ENCODE results near the gene NEAT1.
"Not testable (repeated sequence)": the region's sequence is repeated elsewhere in the genome, so short reads cannot be mapped to it uniquely, and the experiment has no call there.

Gene NEAT1

DNA sequence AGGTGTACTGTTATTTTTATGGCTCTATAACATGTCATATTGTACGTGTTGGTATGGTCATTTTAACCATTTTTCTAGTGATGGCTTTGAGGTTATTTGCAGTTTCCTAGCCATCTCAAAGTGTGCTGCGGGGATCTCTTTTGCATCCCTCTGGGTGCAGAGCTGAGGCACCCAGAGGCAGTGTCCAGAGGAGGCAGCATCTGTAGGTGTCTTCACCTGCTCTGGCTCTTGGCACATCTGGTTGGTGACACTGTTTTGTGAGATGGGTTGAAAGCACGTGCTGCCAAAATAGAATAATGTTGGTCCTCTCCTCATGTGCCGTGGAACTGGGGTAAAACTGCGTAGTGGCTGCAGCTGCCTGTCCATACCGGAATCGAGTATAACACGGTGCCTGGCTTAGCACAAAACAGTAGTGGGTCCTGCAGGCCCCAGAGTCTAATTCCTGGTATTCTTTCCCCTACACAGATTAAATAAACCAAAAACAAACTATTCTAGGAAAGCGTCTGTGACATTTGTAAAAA, 12.9 kb downstream of the NEAT1 start:
- no peak for DNase-seq

DNA sequence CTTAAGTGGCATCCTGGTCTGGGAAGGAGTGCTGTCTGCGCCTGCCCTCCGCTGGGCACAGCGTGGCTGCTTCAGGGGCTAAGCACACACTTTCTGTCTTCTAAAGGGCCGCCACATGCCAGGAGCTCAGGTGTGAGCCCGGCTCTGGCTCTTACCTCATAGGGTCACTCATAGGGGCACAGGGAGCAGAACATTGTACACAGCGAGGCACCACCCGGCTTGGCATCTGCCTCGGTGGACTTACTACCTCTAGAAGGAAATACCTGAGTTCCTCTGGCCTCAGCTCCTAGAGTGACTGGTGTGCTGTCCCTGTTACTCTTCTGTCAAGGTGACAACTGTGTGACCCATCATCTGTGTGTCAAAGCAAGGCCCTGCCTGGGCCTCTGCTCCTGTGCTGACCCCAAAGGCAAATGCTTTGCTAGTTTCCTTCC, 13.4 kb downstream of the NEAT1 start:
- no peak for DNase-seq

DNA sequence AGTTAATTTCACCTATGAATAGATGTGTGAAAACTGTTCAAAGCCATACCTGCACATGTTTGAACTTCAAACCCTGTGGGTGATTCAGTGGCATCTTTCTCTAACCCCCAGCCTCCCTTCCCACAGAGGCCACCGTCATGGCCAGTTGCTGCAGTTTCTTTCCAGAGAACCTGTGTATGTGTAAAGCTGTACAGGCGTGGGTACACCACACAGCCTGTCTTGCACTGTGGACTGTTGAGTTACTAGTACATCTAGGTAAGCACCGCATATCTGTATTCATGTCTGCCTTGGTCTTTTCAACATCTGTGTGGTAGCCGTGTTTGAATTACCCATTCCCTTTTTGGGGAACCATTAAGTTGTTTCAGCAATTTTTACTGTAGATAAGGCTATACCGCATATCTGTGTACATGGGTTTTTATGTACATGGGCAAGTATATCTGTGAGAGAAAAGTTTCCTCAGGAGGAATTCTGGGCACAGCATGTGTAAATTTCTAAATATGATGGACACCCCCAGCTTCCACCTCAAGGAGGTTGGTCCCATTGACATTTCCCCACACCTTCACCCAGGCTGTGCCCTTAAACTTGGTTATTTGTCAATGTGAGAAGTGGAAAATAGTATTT, 13.9 kb downstream of the NEAT1 start:
- DNase-seq, result peak; percentile 19

DNA sequence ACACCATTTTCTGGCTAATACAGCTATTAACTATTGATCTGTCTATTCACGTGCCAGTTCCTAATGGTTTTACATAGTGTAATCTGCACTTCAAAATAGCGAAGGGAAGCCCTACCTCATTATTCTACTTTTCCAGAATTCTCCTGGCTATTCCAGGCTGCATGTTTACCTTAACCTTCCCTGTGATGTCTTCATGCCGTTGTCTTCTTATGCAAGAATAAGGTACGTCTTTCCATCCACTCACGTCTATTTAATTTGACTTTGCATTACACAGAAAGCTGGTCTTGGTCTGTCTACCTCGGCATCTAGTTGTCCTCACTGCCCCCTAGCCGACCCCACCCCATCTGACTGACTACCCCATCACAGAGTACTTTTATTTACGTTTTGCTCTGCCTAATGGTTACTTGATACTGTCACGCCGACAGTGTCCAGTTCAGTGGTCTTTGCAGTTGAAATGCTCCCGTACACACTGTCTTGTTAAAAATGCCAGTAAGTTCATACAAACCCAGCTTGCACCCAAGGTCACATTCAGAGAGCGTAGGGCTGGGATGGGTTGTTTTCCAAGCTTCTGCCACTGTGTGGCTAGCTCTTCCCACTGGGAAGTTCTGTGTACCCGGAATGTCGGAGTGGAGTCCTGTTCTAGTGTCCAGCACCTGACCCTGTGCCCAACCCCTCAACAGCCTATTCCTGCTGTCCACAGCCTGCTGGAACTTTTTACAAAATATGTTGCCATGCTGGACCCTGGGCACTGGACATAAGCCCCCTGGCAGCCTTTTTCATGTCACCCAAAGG, 15.0 kb downstream of the NEAT1 start:
- no peak for DNase-seq

DNA sequence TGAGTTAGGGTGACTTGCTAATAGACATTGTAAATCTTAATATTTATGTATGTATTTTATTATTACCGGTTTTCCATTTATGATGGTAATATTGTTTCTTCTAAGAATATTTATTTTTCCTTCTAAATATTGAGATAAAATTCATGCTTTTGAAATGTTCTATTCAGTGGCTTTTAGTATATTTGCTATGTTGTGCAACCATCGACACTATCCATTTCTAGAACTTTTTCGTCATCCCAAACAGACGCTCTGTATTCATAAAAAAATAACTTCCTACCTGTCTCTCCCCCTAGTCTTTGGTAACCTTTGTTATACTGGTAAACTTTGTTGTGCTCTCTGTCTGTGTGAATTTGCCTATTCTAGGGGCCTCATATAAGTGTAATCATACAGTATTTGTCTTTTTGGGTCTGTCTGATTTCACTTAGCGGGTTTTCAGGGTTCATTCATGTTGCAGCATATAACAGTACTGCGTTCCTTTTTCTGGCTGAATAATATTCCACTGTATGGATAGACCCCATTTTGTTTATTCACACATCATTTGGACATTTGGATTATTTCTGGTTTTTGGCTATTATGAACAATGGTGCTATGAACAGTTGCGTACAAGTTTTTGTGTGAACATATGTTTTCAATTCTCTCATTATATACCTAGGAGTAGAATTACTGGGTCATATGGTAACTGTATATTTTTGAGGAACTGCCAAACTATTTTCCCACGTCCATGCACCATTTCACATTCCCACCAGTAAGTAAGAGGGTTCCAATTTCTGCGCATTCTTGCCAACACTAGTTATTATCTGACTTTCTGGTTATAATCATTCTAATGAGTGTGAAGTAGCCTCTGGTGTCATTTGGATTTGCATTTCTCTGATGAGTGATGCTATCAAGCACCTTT, 15.9 kb downstream of the NEAT1 start:
- no peak for DNase-seq

DNA sequence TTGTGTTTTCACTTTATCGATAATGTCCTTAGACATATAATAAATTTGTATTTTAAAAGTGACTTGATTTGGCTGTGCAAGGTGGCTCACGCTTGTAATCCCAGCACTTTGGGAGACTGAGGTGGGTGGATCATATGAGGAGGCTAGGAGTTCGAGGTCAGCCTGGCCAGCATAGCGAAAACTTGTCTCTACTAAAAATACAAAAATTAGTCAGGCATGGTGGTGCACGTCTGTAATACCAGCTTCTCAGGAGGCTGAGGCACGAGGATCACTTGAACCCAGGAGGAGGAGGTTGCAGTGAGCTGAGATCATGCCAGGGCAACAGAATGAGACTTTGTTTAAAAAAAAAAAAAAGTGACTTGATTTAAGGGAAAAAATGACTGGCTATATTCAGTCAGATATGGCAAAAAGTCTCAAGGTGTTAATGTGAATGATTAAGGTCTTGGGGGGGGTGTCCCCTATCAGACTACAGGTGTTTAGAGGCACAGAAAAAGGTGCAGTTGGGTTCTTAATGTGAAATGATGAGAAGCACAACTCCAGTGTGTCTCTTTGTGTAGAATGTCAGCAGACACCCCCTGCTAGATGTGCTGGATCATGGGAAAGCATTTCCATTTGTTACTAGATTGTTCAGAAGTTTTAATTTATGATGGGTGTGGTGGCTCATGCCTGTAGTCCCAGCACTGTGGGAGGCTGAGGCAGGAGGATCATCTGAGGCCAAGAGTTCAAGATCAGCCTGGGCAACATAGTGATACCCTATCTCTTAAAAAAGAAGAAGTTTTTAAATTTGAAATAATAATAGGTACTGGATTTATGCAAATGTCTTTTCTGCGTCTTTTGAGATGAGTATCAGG, 17.0 kb downstream of the NEAT1 start:
- DNase-seq, result peak; percentile 10

DNA sequence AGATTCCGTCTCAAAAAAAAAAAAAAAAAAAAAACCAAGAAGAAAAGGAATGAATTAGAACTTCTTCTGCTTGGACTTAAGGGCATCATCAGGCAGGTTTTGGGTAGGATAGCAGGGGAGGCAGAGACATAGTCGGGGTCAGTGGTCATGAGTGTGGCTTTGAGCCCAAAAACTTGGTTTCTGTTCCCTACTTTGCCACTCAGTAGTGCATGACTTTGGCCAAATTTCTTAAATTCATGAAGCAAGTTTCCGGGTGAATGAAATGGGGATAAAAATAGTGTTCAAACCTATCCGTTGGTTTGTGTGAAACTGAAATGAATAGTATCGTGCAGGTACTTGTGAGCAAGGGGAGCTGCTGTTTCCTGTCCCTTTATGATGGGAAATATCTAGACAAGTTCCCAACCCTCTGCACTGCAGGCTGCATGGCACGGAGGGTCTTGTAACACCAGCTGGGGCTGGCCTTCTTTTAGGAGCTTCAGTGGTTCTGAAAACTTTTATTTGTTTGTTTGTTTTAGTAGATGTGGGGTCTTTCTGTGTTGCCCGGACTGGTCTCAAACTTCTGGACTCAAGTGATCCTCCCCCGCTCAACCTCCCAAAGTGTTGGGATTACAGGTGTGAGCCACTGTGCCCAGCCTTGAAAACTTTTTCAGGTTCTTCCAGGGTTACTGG, 18.4 kb downstream of the NEAT1 start:
- DNase-seq, result peak; percentile 15

DNA sequence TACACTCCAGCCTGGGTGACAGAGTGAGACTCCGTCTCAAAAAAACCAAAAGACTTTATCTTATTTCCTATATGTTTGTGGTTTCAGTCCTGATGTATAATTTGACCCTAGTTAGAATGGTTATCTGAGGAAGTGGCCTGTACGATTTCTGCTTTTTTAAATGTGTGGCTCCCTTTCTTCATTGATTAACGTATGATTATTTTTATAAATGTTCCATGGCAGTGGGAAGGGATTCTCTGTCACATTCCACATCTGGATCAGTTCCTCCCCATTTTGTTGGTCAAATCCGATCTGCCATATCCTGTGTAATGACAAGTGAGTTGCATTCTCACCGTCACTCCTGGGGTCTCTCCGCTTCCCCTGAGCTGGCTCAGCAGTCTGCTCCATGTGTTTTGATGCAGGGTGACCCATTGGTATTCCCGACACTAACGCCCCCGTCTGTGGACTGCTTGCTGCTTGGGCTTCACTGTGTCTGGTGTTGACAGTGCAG, 20.3 kb downstream of the NEAT1 start:
- peak; percentile 15 for DNase-seq

DNA sequence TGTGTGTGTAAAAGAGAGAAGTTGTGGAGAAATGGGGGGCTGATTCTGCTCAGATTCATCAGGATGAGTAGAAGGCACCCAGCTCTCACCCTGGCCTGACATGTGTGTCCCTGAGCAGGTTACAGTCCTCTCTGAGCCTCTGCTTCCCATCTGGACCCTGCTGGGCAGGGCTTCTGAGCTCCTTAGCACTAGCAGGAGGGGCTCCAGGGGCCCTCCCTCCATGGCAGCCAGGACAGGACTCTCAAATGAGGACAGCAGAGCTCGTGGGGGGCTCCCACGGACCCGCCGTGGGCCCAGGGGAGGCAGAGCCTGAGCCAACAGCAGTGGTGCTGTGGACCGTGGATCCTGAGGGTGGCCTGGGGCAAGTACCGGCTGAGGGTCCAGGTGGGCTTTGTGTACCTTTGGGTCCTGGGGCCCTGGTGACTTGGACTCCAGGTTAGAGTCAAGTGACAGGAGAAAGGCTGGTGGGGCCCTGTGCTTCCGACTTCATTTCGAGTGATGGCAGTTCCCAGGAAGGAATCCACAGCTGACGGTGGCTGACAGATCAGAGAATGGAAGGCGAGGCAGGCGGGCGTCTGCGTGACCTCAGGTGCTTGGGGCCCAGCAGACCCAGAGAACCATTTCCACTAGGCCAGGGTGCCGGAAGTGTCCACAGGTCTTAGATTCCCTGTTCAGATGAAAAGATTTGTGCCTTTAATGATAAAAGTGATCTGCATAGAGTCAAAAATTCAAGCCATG, 21.9 kb downstream of the NEAT1 start:
- DNase-seq, result no peak

DNA sequence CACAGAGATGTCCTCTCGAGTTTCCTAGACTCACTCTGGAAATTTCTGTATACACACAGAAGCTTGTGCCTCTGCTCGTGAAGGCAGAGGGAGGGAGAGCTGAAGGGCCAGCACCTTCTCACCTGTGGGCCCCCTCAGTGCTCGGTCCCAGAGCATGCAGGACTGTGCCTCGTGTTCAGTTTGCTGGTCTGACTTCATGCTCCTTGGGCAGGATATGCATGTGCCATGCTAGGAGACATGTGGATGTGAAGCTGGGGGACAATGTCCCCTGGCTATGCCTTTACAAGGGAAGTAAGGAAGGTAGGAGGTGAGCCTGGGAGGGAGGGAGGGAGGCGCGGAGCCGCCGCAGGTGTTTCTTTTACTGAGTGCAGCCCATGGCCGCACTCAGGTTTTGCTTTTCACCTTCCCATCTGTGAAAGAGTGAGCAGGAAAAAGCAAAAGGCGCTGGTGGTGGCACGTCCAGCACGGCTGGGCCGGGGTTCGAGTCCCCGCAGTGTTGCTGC, 22.6 kb downstream of the NEAT1 start:
- DNase-seq, result peak; percentile 24

DNA sequence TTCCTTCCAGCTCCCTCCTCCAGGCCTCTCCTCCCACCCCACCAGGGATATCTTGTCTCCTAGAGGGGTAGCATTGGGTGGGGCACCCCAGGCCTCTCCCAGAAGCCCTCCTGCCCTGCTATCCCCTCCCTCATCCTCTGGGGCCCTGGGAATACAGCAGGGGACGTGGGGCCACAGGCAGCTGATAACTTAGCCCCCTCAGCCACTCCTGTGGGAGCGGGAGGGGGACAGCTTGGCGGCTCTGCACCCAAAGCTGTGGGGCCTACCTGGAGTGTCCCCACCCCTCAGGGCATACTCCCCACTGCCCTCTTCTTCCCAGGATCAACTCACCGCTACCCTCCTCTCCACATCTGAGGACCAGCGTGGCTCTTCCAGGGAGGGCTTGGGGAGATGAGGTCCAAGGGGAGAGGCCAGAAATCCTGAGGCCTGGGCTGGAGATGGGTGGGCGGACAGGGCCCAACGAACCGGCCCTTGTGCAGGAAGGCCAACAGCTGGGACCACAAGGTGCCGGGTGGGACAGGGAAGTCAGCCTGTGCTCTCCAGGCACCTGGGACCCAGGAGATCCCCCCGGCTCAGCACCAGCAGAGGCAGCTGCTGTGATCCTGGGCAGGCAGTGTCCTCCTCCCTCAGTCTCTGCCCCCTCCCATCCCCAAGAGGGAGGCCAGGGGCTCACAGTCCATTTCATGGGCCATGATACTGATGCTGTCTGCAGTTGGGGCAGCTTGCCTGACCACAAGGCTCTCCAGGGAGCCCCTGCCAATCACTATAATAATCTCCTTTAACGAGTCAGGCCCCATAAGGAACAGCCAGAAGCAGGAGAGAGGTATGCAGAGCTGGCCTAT, 23.2 kb downstream of the NEAT1 start:
- peak; percentile 35 for DNase-seq

DNA sequence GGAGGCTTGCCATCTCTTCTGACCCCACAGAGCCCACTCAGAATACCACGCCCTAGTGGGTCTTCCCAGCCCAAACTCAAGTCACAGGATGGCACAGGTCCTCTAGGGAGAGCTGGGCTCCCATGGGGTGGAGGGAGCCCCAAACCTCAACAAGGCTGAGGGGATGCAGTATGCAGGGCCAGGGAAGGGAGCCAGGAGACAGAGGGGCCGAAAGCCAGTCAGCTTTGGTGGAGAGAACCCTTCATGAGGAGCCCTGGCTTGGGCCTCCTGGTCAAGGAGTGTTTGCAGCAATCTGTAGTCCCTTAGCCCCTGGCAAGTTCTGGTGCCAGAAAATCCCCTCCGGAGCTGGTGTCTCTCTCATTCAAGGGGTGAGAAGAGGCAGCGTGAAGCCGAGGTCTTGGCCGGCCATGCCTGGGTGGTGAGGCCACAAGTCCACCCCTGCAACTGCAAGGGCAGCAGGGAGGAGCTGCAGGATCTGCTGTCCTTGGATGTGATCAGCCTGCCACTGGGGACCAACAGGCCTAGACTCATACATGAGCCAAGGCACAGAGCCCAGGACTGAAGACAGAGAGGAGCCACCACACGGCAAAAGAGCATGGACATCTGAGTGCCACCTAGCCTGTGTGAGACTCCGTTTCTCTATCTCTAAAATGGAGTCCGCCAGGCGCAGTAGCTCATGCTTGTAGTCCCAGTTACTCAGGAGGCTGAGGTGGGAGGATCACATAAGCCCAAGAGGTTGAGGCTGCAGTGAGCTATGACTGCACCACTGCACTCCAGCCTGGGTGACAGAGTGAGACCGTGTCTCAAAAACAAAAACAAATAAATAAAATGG, 24.1 kb downstream of the NEAT1 start:
- peak; percentile 32 for DNase-seq

DNA sequence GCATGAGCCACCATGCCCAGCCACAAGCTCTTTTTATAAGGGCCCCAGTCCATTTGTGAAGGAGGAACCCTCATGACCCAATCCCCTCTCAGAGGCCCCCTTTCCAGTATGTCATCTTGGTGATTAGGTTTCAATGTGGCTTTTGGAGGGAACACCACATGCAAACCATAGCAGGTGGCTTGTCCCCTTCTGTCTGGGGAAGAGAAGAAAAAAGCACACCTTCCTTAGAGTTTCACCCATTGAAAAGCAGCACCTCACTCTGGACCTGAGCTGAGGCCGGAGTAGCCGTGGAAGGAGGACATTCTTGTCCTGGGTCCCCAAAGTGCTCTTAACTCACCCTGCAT, 25.4 kb downstream of the NEAT1 start:
- peak; percentile 18 for DNase-seq

DNA sequence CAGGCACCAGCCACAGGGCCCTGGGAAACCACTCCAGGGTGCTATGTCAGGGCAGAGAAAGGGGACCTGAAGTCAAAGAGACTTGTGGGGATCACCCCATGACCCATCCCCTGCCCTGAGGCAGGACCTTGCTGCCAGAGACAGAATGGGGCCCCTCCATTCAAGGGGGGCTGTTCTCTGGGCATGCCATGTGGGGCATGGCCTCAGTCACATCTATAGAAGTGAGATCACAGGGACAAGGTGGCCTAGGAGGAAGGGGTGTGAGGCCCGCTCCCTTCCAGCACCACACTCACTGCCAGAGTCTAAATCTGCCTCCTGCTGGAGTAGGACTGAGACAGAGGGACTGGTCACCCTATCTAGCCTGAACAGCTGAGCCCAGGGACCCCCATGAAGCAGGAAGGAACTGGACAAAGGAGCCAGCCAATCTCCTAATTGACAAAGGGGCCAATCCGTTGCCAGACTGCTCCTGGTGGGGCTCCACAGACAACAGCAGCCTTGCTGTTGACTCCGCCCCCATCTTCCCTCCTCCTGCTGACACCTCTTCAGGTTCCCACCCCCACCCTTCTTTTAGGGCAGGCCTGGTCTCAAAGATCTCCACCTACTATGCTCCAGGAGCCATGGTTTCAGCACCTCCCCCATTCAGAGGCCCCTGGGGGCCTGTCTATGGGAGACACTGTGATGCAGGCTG, 26.0 kb downstream of the NEAT1 start:
- peak; percentile 51 for DNase-seq

DNA sequence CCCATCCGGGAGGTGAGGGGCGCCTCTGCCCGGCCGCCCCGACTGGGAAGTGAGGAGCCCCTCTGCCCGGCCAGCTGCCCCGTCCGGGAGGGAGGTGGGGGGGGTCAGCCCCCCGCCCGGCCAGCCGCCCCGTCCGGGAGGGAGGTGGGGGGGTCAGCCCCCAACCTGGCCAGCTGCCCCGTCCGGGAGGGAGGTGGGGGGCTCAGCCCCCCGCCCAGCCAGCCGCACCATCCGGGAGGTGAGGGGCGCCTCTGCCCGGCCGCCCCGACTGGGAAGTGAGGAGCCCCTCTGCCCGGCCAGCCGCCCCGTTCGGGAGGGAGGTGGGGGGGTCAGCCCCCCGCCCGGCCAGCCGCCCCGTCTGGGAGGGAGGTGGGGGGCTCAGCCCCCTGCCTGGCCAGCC, 28.7 kb downstream of the NEAT1 start:
- DNase-seq, result not testable (repeated sequence)

DNA sequence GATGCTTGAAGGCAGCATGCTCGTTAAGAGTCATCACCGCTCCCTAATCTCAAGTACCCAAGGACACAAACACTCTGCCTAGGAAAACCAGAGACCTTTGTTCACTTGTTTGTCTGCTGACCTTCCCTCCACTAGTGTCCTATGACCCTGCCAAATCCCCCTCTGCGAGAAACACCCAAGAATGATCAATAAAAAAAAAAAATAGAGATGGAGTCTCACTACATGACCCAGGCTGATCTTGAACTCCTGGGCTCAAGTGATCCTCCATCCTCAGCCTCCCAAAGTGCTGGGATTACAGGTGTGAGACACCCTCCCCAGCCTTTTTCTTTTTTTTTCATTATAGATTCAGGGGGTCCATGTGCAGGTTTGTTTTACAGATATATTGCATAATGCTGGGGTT, 29.7 kb downstream of the NEAT1 start:
- not testable (repeated sequence) for DNase-seq

DNA sequence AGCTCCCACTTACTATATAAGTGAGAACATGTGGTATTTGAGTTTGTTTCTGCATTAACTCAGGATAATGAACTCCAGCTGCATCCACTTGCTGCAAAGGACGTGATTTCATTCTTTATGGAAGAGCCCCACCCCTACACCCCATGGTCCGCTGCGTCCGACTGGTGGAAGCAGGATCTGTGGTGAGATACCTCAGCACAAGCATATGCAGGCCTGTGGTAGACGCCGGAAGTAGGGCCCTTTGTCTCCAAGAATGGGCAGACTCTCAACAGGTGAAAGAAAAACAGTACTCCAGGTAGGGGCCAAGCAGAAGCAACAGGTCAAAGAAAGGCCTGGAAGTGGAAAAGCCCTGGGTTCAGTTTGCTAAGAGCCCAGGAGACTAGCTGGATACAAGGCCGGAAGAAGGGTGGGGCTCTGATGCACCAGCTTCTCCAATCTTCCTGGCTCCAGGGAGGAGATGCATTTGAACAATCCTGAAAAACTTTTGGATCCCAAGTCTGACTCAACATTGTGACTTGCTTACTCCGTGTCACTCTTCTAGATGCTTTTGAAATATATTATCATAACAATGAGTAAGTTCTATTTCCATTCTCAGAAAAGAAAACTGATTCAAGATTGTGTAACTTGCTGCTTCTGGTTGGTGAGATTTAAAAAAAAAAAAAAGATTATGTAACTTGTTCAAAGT, 30.4 kb downstream of the NEAT1 start:
- DNase-seq, result no peak

DNA sequence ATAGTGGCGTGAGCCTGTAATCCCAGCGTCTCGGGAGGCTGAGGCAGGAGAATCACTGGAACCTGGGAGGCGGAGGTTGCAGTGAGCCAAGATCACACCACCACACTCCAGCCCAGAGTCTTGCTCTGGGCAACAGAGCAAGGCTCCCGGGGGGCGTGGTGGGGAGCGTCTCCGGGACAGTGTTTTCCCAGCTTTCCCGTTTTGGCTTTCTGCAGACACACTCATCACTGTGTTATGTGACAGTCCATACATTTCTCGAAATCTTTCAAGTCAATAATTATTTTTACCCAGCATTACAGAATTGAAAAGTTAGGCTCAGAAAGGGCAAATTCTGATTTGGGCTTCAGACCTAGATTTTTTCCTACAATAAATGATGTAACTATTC, 31.7 kb downstream of the NEAT1 start:
- no peak for DNase-seq
